GF-D8 (cell line): ENCODE results near the gene SYT6.

ENCODE experiments used
- DNase-seq: peaks from one replicate; lab custom pipeline; 2025; lab: John Stamatoyannopoulos, UW

SYT6 gene

GRCh38 chr1:114093624-114094362, 59.9 kb downstream of the SYT6 start:
- no peak for DNase-seq

GRCh38 chr1:114092186-114093062, 61.2 kb downstream of the SYT6 start:
- DNase-seq = no peak

GRCh38 chr1:114091711-114092110, 62.0 kb downstream of the SYT6 start:
- DNase-seq = no peak

- no peak for DNase-seq
Observed at GRCh38 chr1:114090738-114091505, 62.7 kb downstream of the SYT6 start.

GRCh38 chr1:114089502-114090138, 64.0 kb downstream of the SYT6 start:
- DNase-seq = no peak

GRCh38 chr1:114088392-114089299, 65.0 kb downstream of the SYT6 start:
- DNase-seq = no peak

- DNase-seq = no peak
Observed at GRCh38 chr1:114087495-114087894, 66.2 kb downstream of the SYT6 start.

GRCh38 chr1:114086601-114087368, 66.9 kb downstream of the SYT6 start:
- no peak for DNase-seq

DNA sequence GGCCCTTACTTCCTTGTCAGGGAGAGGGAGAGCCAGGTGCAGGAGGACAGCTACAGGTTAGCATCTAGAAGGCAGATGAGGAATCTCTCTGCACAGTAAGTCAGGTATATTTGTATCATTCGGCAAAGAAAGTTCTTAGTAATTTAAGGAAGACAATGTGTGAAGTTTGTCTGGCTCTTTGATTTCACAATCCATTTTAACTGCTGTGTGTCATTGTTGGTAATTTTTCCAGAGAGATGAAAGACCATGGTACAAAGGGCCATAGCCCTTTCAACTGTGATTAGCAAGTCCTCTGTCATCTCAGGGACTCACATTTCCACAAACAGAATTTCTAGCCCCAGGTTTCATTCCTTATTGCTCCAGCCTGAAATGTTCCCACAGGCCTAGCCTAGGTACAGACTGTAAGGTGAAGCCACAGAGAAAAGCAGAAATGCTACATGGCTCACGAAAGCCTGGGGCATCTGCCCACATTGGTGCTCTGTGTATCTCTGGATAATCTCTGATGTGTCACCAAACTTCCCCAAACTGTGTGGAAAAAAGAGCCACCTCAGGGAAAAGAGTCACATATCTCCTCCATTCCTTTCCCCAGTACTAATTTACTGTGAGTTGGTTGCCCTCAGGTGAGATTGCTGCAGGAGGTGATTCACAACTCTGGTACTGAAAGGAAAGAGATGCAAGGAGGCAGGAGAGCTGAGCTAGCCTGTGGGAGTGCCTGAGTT, 70.6 kb downstream of the SYT6 start:
- DNase-seq = no peak

GRCh38 chr1:114082304-114082630, 71.4 kb downstream of the SYT6 start:
- DNase-seq = no peak

DNA sequence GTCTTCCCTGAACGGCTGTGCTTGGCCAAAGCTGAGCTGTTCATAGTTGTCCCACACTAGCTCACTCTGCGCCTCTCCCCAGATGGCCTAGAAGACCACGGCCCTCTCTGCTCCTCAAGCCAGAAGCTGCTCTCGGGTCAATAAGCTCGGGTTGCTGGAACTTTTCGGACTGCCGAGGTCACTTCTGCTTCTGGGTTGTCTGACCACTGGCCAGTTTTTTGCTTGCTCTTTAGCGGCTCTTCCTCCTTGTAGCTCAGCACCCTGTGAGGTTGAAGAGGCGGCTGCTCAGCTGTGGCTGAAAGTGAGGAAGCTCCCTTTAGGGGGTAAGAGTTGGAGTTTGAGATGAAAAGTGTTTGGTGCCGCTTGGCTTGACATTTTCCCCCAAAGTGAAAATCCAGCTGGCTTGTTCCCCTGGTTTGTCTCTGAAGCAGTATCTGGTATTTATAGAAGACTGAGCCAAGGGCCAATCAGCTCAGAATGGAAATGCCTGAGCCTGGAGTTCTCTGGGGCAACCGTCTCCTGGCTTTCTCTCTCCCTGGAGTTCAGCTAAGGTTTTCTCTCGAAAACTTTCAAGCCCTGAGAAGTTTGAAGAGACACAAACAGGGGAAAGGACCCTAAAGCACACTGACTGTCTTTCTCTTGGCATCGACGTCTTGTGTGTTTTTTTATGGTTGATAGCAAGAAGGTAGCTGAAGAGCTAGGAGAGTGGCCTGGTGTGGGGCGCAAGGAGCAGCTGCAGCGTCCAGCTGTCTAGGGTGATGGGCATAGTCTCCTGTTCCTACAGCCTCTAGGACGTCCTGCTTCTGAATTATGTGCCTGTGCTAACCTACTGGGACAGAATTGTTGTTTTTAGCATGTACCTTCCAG, 72.0 kb downstream of the SYT6 start:
- DNase-seq = no peak

DNA sequence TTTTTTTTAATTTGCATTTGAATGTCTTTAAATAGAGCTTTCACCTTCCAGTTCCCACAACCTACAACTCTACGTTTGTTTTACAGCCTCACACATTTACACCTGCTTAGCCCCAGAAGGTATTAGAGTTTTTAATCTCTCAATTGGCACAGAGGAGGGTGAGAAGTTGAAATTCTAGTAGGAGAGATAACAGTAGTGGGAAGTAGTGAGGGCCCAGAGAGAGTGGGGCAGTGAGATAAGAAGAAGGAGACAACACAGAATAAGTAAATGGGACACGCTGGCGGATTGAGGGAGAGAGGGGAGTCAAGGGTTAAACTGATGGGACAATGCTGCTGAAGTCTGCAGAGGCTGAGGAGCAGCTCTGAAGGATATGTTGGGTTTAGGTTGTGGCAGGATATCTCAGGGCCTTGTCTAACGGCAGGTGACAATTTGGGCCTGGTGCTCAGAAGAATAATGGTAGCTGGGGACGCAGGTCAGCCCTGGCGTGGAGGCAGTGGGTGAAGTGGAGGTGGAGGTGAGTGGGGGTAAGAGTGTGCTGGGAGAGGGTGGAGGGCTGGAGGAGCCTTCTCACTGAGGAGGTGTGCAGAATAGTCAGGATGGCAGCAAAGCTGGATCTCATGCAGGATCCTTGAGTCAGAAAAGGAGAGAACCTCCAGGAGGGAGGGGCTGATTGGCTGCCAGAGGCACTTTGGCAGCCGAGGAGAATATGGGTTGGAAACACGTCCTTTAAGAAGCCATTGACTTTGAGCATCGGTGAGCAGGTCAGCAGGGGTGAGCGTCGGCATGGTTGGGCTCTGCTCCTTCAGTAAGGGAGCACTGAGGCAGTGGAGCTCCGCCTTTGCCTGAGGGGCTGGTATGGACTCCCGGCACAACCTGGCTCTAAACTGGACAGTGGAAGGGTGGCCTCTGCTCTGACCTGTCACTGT, 72.9 kb downstream of the SYT6 start:
- DNase-seq = no peak

GRCh38 chr1:114079596-114080190, 74.0 kb downstream of the SYT6 start:
- DNase-seq = no peak

- DNase-seq = no peak
Observed at GRCh38 chr1:114078116-114078515, 75.6 kb downstream of the SYT6 start.

GRCh38 chr1:114077188-114077587, 76.5 kb downstream of the SYT6 start:
- DNase-seq = no peak

GRCh38 chr1:114076308-114076707, 77.4 kb downstream of the SYT6 start:
- DNase-seq = no peak
